ENCODE measurements around the gene TRANK1. TPM values are rescaled to one million over a fixed set of nuclear protein-coding genes. Genes with fewer than 3 reads are reported as not detected.

The TRANK1 gene
- 16.9 and 22.2 TPM in 2 replicates for total RNA-seq

GRCh38 chr3:36944641-36945270 lies at the start of gene TRANK1:
Gene TRANK1 (minus strand): TSS chr3:36945054. CDS start chr3:36944809, 245 bp downstream.

GRCh38 chr3:36993326-36994283 lies 48.8 kb upstream of the TRANK1 start, which contains the start of gene MLH1:
Gene MLH1 (plus strand): TSS chr3:36993518. CDS start chr3:36993548, 30 bp downstream.

GRCh38 chr3:36992806-36993325 lies 48.0 kb upstream of the TRANK1 start, which contains the start of gene EPM2AIP1:
Gene EPM2AIP1 (minus strand): TSS chr3:36993131. CDS start chr3:36993077, 54 bp downstream.

Other genes with a start within 250 kb of the TRANK1 start
- gene DCLK3, start 180.5 kb downstream of the TRANK1 start, total RNA-seq: under 0.01 TPM in 1 of 2 replicates, not detected in the other
- 10.1 and 16.7 TPM in 2 replicates for gene EPM2AIP1, start 48.1 kb upstream of the TRANK1 start, total RNA-seq
- gene MLH1, start 48.5 kb upstream of the TRANK1 start, total RNA-seq: 36.2 and 42.7 TPM in 2 replicates
- gene LRRFIP2, start 229.5 kb upstream of the TRANK1 start, total RNA-seq: 45.7 and 59.4 TPM in 2 replicates